COR-L47 (cell line): Measurements from ENCODE around the gene USP19.

ENCODE experiments used
- DNase-seq: peaks from one replicate; lab custom pipeline; 2025; lab: John Stamatoyannopoulos, UW

Gene USP19

DNA sequence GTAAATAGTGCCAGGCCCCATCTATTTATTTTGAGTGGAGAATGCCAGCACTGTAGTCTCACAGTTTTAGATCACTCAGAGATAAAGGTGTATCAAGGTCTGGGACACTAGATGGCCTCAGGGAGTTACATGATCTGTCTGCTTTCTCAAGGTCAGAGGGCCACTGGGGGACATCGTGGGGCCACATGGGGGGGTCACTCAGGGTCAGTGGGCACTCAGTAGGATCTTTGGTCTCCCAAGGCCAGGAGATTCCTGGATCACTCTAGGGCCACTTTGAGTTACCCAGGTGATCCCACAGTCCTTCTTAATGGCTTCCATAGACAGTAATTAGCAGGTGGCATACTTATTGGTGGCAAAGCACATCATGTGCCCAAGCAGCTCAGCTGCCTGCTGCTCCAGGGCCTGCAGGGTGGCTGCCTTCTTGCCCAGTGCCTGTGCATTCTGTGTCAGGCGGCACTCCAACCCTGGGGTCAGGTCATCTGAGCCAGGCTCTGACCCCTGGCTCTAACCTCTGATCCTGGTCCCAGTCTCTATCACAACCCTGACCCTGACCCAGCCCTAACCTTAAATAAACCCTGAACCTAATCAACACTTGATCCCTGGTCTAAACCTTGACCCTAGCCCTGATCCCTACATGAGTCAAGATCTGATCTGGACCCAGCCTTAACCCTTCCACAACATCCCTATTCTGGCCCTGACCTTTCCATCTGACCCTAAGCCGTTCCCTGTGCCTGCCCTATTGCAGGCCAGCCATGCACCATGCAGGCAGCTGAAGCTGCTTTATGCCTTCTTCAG, 14.0 kb upstream of the USP19 start:
- DNase-seq: no peak

- peak; percentile 37 for DNase-seq
These were observed 12.8 kb upstream of the USP19 start for GRCh38 chr3:49133226-49133951.

DNA sequence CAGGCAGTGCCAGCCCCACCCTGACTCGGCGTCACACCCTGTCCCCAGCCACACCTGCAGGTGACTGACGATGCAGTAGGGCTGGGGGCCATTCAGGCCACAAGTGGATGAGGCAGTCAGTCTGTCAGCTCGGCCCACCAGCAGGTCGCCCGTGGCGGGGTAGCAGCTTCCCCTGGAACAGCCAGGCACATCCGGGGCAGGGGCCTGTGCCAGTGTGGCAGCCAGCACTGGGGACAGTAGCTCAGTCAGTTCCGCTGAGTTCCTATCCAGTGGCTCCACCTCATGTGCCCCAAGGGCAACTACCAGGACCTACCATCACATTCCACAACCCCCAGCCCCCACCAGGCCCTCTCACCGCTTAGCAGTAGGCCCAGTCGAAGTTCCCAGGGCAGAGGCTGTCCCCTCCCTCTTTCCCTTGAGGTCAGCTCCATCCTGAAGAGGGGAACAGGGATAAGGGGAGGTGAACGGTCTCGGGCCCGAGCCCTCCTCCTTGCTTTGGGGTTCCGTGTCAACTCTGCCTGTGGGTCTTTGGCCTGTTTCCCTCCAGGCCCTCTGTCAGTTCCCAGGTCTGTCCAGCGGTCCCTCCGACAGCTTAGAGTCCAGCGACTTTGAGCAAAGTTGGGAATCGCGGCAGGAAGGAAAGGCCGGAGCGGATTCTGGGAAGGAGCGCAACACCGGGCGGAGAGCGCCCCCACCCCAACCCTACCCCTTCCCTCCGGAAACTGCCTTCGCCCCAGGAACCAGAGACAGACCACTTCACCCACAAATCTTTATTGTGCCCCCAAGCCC, 12.0 kb upstream of the USP19 start, which contains the start of gene LAMB2:
Gene LAMB2, minus strand, starts transcription at position 614 of the 789 bp plus-strand sequence. Its CDS starts 183 bp downstream, at position 431.
- DNase-seq: no peak

- DNase-seq: no peak
These were observed 11.4 kb upstream of the USP19 start for GRCh38 chr3:49132073-49132436.

GRCh38 chr3:49131576-49131975, 11.0 kb upstream of the USP19 start:
- DNase-seq: no peak

- no peak for DNase-seq
These were observed 10.4 kb upstream of the USP19 start for GRCh38 chr3:49131040-49131439.

DNA sequence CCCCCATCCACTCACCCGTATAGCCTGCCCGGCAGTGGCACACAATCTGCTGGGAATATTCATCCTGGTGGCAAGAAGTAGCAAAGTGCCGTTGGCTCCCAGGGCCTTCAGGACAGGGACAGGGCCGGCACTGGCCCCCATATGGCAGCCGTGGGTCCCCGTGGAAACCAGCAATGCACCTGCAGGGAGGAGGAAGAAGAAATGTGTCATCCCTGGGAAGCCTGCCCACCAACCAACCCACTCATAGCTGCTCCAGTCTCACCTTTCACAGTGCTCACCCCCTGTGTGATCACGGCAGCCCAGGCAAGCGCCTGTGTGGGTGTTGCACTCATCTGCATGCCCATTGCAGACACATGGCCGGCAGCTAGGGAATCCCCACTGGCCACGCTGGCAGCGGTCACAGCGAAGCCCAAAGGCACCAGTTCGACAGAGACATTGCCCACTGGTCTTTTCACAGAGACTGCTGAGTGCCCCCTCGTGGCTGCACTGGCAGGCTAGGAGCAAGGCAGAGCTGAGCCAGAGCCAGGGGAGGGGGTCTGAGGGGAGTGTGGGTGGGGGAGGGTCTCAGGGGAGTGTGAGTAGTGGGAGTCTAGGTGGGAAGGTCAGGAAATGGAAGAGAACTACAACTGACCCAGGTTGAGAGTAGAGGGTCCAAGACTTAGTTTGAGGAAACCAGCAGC, 4.5 kb upstream of the USP19 start:
- no peak for DNase-seq

GRCh38 chr3:49124203-49124602, 3.6 kb upstream of the USP19 start:
- no peak for DNase-seq

GRCh38 chr3:49123687-49124086, 3.1 kb upstream of the USP19 start:
- no peak for DNase-seq

DNA sequence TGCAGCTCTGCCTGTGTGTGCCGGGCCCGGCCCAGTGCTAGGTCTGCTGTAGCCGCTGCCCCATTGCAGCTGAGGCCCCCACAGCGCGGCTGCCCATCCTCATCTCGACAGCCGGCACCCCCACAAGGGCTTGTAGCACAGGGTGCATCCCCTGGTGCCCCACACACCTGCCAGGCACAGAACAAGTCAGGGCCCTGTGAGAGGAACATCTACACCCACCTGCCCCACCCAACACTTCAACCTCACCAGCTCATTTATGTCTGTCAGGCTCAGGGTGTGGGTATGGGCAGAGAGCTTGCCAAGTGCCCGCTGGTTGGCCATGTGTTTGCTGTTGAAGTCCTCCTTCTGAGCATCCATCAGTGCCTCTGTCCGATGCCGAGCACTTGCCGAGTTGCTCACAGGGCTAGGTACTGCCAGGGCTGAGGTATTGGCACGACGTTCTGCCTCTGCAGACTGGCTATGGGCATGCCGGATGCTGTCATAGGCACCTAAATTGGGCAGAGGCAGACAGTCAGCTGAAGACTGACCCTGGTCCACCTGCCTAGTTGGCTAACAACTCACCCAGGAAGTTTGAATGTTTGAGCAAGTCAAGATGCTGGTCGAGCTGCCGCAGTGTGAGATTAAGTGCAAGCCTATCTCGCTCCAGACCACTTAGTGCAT, 2.4 kb upstream of the USP19 start:
- DNase-seq: no peak

DNA sequence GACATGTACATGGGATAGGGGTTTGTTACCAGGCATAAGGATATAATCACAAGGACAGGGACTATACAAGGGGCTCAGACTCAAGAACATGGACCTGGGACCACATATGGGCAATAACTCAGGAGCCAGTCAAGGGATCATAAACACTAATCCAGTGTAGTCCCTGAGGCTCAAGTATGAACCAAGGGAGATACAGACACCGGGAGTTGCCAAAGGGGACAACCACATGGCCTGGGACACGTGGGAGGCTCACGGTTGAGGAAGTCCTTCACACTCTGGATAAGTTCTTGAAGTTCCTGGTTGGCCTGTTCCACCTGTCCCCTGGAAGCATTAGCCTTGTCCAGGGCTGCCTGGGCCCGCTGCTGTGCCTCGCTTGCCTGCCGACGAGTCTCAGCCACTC, 1.8 kb upstream of the USP19 start:
- no peak for DNase-seq

GRCh38 chr3:49122022-49122421, 1.4 kb upstream of the USP19 start:
- DNase-seq: no peak

DNA sequence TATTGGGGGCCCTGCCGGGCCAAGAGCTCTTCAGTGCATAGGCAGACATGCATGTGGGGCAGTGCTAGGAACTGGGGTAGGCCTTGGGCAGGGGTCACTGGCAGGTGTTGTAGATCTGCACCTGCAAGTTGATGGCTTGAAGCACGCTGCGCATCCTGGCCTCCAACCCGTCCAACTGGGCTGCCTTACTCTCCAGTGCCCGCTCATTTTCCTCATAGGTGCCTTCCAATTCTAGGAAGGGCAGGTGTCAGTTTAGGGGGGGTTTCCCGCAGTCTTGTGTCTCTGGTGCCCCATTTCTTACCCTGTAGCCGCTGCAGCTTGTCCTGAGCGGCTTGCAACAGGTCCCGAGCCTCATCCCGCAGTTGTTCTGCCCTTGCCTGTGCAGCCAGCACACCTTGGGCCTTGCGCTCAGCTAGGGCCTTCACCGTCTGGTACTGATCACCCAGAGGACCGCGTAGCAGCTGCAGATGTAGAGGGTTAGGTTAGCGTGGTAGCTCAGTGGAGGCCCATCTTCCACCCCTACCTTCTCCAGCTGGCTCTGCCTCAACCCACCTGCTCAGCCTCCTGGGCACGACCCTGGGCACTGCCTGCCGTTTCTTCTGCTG, 611 bp upstream of the USP19 start:
- no peak for DNase-seq

DNA sequence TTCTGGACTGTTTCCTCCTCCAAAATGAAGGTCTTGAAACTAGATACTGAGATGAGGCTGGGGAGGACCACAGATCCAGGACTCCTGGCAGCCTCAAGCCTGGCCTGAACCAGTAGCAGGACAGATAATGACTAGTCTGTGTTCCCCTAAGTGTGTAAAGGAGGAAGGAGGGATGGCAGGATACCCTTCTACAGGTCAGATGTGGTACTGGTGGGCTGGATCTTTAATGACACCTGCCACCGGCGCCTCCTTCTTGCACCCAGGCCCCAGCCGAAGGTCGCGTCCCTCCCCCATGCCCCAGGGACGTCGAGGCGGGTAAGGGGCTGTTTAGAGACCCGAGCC, 556 bp downstream of the USP19 start:
- no peak for DNase-seq

DNA sequence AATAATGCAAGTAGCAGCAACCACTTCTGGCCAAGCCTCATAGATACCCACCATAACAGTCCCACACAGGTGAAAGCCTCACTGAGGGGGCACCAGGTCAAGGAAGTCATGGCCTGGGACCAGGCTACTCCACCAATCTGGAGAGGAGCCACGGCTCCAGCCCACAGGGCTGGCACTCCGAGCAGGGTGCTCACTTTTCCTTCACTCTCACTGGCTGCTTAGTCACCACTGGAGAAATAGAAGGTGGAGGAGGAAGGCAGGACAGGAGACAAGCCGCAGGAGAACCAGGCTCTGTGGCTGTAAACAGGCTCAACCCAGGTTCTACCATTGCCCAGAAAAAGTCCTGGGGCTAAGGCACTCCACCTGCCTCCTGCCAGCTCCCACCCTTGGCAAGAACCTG, 1.2 kb downstream of the USP19 start:
- DNase-seq: no peak

- no peak for DNase-seq
These were observed 1.6 kb downstream of the USP19 start for GRCh38 chr3:49119036-49119435.

DNA sequence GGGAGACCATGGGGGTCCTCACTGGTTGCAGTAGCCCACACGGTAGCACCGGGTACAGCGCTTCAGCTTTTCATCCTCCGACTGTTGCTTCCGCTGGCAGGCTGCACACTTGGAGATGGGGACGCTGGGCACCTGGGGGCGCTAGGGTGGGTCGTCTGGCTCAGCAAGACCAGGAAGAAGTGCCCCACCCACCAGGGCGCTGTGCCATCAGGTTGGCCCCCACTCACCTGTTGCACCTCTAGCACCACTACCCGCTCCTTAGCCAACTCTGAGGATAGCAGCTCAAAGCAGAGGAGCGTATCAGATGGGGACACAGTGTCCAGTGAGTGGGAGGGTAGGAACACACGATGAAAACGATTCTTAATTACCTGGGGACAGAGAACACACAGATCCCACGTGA, 8.4 kb downstream of the USP19 start:
- DNase-seq: no peak

- no peak for DNase-seq
These were observed 9.3 kb downstream of the USP19 start for GRCh38 chr3:49111347-49111746.

DNA sequence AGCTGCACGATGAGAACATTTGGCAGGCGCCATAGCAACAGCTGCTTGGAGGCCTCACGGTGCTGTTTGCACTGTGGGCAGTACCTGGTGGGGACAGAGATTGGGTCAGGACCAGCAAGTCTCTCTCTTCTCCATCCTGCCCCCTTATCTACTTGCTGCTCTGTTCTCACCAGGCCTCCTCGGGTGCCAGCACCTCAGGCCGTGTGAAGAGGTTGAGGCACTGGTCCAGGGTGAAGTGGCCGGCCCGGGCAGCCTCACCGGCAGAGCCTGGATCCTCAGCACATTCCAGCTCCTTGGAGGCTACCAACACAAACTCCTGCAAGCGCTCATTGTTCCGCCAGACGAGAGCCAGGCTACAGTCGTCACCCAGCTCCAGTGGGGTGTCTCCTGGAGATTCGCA, 9.8 kb downstream of the USP19 start:
- no peak for DNase-seq

DNA sequence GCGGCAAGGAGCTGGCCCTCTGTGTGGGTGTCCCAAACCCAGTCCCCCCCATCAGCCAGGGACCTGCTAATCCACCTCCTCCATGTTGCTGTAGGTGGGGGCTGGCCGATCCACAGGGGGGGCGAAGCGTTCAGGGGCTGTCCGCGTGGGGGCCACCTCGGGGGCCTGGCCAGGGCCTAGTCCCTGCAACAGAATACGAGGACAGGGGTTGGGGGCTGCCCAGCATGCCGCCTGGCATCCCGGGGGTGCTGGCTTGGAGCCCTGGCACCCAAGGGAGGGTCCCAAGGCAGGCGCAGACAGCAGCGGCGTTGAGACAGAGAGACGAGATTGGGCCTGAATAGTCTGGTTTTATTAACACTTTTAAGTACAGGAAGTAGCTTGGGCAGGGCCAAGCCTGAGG, 12.3 kb downstream of the USP19 start:
- no peak for DNase-seq
